Gastrocnemius medialis (tissue), 4 donors: ENCODE data around the gene MBNL1.

Source experiments
- POLR2A ChIP-seq, 2 donors: fragments of 450-650 bp; IDR thresholded peaks; one replicate each; pipeline ENCODE4 v1.6.1; 2017; ENCODE audit warnings: antibody characterized with exemption in 2 of 2, mild to moderate bottlenecking in 2 of 2, moderate library complexity in 2 of 2
- TF ChIP-seq, protein P1 (sequence below), 5 experiments: fragments of 450-650 bp in 3 of 5; fragments of 200-600 bp in 2 of 5; sonication (generic) in 2 of 5; IDR thresholded peaks in 4 of 5; conservative IDR thresholded peaks in 1 of 5; 1 replicate in 4 of 5; 2 replicates in 1 of 5; pipeline ENCODE4 v1.5.1; 2016 to 2019; ENCODE audit warnings: antibody characterized with exemption in 5 of 5, mild to moderate bottlenecking in 3 of 5, moderate library complexity in 3 of 5

DNA sequence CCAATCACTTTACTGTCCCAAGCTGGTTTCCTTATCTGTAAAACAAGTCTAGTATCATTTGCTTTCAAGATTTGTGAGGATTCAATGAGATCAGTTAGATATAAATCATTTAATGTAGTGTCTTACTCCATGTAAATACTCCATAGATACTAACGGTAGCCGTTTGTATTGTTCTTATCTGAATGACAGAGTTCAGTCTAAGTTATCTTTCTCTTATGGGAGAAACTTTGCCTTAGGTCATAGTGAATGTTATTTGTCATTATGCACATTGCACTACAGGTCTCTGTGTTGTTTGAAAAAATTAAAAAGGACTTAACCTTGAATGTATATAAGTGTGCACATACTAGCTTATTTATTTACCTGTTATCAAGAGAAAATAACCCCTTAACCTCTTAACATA, 44.7 kb downstream of the MBNL1 start:
- TF ChIP-seq, protein P1, sequence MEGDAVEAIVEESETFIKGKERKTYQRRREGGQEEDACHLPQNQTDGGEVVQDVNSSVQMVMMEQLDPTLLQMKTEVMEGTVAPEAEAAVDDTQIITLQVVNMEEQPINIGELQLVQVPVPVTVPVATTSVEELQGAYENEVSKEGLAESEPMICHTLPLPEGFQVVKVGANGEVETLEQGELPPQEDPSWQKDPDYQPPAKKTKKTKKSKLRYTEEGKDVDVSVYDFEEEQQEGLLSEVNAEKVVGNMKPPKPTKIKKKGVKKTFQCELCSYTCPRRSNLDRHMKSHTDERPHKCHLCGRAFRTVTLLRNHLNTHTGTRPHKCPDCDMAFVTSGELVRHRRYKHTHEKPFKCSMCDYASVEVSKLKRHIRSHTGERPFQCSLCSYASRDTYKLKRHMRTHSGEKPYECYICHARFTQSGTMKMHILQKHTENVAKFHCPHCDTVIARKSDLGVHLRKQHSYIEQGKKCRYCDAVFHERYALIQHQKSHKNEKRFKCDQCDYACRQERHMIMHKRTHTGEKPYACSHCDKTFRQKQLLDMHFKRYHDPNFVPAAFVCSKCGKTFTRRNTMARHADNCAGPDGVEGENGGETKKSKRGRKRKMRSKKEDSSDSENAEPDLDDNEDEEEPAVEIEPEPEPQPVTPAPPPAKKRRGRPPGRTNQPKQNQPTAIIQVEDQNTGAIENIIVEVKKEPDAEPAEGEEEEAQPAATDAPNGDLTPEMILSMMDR (IDR thresholded peaks at IDR 0.05 in 4 of 5, conservative IDR thresholded peaks at IDR 0.05 in 1 of 5): no peak
- no peak for TF ChIP-seq POLR2A (IDR thresholded peaks at IDR 0.05)
